Bronchial smooth muscle cell (primary cell): ENCODE data around the gene CLDN17. TPM values are rescaled to one million over a fixed set of nuclear protein-coding genes. Genes with fewer than 3 reads are reported as not detected.

Experiments
- total RNA-seq: library from RNA; depleted of rRNA; stranded (reverse); fragments of >200 nt; gene quantifications from 2 replicates; pipeline ENCODE4 v1.2.1, GENCODE V29; 2014

Gene CLDN17, protein sequence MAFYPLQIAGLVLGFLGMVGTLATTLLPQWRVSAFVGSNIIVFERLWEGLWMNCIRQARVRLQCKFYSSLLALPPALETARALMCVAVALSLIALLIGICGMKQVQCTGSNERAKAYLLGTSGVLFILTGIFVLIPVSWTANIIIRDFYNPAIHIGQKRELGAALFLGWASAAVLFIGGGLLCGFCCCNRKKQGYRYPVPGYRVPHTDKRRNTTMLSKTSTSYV
- not detected in 2 replicates for total RNA-seq

DNA sequence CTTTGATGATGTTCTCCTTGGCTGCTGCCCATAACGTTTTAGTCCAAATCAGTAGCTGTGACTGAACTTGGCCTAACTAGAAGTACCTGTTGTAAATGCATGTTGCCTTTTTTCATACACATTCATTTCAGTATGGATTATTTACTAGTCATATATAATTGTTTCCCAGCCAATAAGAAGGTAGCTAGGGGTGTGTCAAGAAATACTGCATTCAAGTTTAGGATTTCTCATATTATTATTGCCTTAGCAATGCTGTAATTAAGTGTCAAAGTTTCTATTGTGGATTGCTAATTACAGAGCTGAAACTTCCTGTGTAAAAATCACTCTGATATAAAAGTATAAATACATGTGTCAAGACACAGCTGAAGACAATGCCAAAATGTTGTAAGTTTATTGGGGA is at the start of gene CLDN17:
Gene CLDN17 (minus strand): TSS at position 101 of the 400 bp plus-strand sequence. CDS start 188 bp downstream, outside the sequence.

DNA sequence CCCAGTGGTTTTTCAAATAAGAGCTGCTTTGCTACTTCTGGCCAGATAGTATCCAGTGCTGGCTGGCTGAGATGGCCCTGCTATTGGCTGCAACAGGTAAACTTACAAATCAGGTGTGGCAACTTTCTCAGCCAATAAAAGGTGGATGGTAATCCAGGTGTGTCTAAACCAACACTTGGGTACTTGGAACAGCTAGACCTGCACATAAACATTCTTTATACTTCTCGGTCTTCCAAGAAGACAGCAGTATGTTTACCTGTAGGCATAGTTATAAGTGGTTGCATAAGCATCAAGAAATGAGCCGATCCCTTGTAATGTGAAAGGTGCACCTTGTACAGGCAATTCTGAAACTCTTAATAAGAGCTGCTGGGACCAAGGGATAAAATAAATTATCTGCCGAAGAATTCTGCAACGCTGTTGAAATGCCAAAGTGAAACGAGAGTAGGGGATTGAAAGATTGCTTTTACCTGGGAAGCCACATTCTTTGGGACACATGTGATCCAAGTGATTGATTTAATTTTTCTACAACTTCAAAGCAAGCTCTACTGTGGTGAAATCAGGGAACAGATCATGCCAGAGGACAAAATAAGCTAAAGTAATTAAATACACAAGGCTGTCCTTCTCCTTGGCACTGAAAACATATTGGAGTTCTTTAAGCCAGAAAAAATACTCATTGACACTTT is 49.6 kb upstream of the CLDN17 start, which contains the start of gene CLDN8:
Gene CLDN8 (minus strand): TSS at position 57 of the 683 bp plus-strand sequence. CDS start 172 bp downstream, outside the sequence.

Other genes with a start within 250 kb of the CLDN17 start
- under 0.01 TPM in 1 of 2 replicates, not detected in the other for gene GRIK1, start 226.8 kb downstream of the CLDN17 start, total RNA-seq
- gene CLDN8, start 49.3 kb upstream of the CLDN17 start, total RNA-seq = not detected in 2 replicates
- gene KRTAP24-1, start 116.1 kb upstream of the CLDN17 start, total RNA-seq = not detected in 2 replicates
- gene KRTAP25-1, start 122.7 kb upstream of the CLDN17 start, total RNA-seq = not detected in 2 replicates
- gene KRTAP26-1, start 153.5 kb upstream of the CLDN17 start, total RNA-seq = not detected in 2 replicates
- gene KRTAP27-1, start 170.9 kb upstream of the CLDN17 start, total RNA-seq = not detected in 2 replicates
- not detected in 2 replicates for gene KRTAP23-1, start 181.8 kb upstream of the CLDN17 start, total RNA-seq
- not detected in 2 replicates for gene KRTAP13-2, start 205.5 kb upstream of the CLDN17 start, total RNA-seq
- not detected in 2 replicates for gene KRTAP13-1, start 229.2 kb upstream of the CLDN17 start, total RNA-seq